ENCODE data around the gene TMEM52B.

GRCh38 chr12:10159280-10159679, 19.6 kb upstream of the TMEM52B start:
- TF ChIP-seq CTCF (IDR thresholded peaks at IDR 0.05) (no peak), ZFX (IDR thresholded peaks at IDR 0.05; ENCODE audit: borderline replicate concordance) (no peak)
